Measurements from ENCODE around the gene CRACDL.

The CRACDL gene

DNA sequence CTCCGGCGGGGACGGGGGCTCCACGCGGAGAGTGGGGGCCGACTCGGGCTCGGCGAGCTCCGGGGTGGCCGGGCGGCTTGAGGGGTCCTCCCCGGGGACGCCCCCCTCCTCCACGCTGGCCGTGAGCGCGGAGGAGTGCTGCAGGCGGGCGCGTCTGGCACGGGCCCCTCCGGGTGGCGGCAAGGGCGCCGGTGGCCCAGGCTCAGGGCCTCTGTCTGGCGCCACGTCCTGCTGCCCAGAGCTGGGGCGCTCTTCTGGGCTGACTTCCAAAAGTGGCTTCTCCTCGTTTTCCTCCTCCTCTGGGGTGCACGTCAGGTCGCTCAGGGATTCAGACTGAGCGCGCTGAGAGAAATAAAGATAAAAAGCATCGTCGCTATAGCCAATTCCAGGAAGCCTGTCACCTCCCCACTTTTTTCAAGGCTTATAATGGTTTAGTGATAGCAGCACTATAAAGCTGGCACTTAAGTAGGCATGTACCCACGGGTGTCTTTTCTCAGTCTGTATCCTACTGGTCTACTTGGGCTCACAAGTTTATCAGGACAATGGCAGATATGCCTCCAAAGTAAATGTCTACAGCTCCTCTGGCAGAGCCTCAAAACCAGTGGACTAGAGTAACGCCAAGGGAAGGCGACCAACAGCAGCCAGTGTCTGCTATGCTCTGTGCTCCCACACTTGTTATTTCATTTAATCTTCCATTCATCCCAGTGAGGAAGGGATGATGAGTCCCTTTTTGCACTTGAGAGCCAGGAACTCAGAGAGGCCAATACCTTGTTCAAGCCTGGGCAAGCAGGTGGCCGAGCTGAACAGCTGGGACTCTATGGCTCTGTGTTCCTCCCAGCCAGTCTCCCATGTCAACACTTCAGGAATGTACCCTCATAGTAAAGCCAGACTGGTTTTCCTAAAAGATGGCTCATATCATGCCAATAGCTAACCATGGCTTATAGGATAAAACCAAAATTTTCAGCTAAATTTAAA lies 112.5 kb downstream of the CRACDL start:
- H3K4me3 ChIP-seq (ENCODE audit: low read depth, low read length), result no peak overlapping the region
- DNase-seq (ENCODE audit: low read depth), result no peak
- TF ChIP-seq, protein P1, sequence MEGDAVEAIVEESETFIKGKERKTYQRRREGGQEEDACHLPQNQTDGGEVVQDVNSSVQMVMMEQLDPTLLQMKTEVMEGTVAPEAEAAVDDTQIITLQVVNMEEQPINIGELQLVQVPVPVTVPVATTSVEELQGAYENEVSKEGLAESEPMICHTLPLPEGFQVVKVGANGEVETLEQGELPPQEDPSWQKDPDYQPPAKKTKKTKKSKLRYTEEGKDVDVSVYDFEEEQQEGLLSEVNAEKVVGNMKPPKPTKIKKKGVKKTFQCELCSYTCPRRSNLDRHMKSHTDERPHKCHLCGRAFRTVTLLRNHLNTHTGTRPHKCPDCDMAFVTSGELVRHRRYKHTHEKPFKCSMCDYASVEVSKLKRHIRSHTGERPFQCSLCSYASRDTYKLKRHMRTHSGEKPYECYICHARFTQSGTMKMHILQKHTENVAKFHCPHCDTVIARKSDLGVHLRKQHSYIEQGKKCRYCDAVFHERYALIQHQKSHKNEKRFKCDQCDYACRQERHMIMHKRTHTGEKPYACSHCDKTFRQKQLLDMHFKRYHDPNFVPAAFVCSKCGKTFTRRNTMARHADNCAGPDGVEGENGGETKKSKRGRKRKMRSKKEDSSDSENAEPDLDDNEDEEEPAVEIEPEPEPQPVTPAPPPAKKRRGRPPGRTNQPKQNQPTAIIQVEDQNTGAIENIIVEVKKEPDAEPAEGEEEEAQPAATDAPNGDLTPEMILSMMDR (IDR thresholded peaks at IDR 0.05; ENCODE audit: insufficient read depth, low read depth, low read length, missing control alignments), result no peak

DNA sequence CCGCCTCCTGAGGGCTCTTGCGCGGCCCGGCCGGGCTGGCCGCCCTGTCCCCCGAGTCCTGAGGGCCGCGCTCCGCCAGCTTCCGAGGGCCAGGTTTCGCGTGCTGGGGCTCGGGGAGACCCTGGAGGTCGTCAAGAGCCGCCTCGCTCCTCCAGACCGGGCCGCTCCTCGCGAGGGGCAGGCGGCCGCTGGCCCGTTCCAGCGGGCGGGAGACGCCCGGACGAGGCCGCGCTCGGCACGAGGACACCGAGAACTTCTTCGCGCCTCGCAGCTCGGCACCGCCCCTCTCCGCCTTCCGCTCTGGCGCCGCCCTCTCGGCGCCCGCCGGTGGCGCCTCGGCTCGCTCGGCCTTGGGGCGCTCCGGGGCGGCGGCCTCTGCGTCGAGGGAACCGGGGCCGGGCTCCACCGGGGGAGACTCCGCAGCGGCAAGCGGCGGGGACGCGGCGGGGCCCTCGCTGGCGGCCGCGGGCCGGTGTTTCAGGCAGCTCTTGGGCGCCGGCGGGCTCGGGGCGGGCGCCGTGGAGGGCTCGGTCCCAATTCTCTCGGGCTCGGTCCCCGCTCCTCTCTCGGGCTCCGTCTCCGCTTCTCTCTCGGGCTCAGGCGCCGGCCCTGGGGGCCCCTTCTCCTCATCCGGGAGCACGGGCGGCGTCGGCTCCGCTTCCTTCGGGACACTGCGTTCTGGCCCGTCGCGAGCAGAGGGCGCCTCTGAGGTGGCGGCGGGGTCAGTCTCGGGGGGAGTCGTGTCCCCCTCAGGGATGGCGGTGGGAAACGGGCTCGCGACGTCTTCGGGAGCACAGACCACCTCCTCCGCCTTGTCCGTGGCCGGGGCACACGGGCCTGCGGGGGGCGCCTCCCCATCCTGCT lies 113.5 kb downstream of the CRACDL start:
- DNase-seq (ENCODE audit: low read depth), result no peak
- no peak overlapping the region for H3K4me3 ChIP-seq (ENCODE audit: low read depth, low read length)

DNA sequence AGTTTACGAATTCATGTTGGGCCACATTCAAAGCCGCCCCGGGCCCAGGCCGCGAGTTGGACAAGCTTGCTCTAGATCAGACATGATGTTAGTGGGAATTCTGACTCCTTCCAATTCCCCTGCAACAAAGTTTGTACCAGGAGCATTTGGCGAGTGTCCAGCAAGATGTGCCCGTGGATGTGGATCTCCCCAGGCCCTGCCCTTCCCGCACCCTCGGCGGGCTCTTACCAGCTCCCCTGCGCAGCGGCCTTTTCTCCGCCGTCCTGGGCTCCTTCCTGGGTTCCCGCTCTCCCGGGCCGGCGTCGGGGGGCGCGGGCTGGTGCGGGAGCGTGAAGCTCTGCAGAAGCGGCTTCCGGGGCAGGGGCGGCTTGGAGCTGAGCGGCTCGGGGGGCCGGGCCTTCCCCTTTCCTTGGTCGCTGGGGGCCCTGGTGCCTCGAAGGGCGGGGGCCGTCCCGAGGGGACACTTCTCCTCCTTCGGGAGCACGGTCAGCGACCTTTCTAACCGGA lies 114.3 kb downstream of the CRACDL start:
- no peak for DNase-seq (ENCODE audit: low read depth)
- TF ChIP-seq, protein P1 (IDR thresholded peaks at IDR 0.05; ENCODE audit: insufficient read depth, low read depth, low read length, missing control alignments), result no peak
- H3K4me3 ChIP-seq (ENCODE audit: low read depth, low read length), result no peak overlapping the region

More for the DNA sequence above, 113.5 kb downstream of the CRACDL start:
- TF ChIP-seq, protein P1 (IDR thresholded peaks at IDR 0.05; ENCODE audit: insufficient read depth, low read depth, low read length, missing control alignments), result no peak

DNA sequence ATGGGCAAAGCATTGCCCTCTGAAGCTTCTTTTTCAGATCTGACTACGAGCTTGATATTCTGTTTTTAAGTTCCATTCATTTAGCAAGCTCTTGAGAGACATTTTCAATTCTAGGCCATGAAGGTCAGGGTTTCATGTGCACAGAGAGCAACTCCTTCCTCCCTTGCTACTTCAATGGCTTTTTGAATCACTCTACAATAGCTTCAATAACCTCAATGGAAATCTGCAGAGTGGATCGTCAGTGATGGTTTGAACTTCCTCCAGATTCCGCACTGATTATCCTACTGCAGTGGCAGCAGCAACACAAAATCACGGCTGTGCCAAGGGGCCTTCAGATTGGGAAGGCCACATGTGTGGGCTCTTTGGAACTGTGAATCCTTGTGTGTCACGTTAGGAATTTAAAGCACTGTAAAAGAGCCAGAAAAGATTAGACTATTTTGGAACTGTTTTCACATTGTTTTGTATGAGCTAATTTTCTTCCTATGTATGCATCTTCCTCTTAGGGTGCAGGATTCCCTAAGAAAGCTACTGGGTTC lies 116.7 kb downstream of the CRACDL start:
- no peak overlapping the region for H3K4me3 ChIP-seq (ENCODE audit: low read depth, low read length)
- no peak for DNase-seq (ENCODE audit: low read depth)
- TF ChIP-seq, protein P1 (IDR thresholded peaks at IDR 0.05; ENCODE audit: insufficient read depth, low read depth, low read length, missing control alignments), result no peak

- TF ChIP-seq, protein P1 (IDR thresholded peaks at IDR 0.05; ENCODE audit: insufficient read depth, low read depth, low read length, missing control alignments), result no peak
- DNase-seq (ENCODE audit: low read depth), result no peak
- no peak overlapping the region for H3K4me3 ChIP-seq (ENCODE audit: low read depth, low read length)
These were observed 117.9 kb downstream of the CRACDL start for GRCh38 chr2:98818164-98818563.

DNA sequence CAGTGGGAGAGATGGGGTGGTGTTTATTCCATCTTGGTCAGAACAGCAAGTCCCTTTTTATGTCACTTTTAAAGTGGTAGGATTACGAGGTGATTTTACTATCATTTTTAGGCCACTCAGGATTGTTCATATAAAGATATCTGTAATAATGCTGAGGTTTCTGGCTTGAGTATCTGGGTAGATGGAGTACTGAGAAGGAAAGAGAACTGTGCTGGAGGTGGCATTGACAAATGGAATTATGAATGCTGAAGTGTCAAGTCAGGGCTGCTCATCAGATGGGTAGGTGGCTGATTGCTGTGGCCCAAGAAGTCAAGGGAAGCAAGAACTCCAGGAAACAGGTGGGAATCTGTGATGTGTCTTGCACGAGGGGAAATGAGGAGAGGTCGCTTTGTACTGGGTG lies 119.7 kb downstream of the CRACDL start:
- no peak for DNase-seq (ENCODE audit: low read depth)
- TF ChIP-seq, protein P1 (IDR thresholded peaks at IDR 0.05; ENCODE audit: insufficient read depth, low read depth, low read length, missing control alignments), result no peak
- no peak overlapping the region for H3K4me3 ChIP-seq (ENCODE audit: low read depth, low read length)

Measured in GM12865 (cell line).